Vagina (tissue), 2 donors: Measurements from ENCODE around the gene KDELR1.

Source experiments
- POLR2A ChIP-seq, 2 donors: fragments of 450-650 bp; IDR thresholded peaks; one replicate each; pipeline ENCODE4 v1.6.1; 2017; ENCODE audit warnings: antibody characterized with exemption in 2 of 2, mild to moderate bottlenecking in 2 of 2, moderate library complexity in 2 of 2
- POLR2AphosphoS5 ChIP-seq, 2 donors: sonication (generic); formaldehyde crosslinking; IDR thresholded peaks; one replicate each; pipeline ENCODE4 v1.9.0; 2017; ENCODE audit warnings: antibody characterized with exemption in 2 of 2, mild to moderate bottlenecking in 2 of 2, low read depth in 1 of 2; ENCODE audit not compliant: insufficient read depth in 1 of 2
- TF ChIP-seq, protein P1 (sequence below), 3 experiments: fragments of 450-650 bp in 2 of 3; fragments of 200-600 bp in 1 of 3; sonication (generic) in 1 of 3; IDR thresholded peaks; one replicate each; pipeline ENCODE4 v1.5.1; 2017 to 2019; ENCODE audit warnings: antibody characterized with exemption in 3 of 3, mild to moderate bottlenecking in 2 of 3, moderate library complexity in 2 of 3

GRCh38 chr19:48394331-48395169, 3.2 kb upstream of the KDELR1 start:
- TF ChIP-seq, protein P1, sequence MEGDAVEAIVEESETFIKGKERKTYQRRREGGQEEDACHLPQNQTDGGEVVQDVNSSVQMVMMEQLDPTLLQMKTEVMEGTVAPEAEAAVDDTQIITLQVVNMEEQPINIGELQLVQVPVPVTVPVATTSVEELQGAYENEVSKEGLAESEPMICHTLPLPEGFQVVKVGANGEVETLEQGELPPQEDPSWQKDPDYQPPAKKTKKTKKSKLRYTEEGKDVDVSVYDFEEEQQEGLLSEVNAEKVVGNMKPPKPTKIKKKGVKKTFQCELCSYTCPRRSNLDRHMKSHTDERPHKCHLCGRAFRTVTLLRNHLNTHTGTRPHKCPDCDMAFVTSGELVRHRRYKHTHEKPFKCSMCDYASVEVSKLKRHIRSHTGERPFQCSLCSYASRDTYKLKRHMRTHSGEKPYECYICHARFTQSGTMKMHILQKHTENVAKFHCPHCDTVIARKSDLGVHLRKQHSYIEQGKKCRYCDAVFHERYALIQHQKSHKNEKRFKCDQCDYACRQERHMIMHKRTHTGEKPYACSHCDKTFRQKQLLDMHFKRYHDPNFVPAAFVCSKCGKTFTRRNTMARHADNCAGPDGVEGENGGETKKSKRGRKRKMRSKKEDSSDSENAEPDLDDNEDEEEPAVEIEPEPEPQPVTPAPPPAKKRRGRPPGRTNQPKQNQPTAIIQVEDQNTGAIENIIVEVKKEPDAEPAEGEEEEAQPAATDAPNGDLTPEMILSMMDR (IDR thresholded peaks at IDR 0.05), result no peak
- TF ChIP-seq POLR2A (IDR thresholded peaks at IDR 0.05) (no peak), POLR2AphosphoS5 (IDR thresholded peaks at IDR 0.05; ENCODE audit: insufficient read depth in 1 of 2, low read depth in 1 of 2) (no peak)
